GM13976 (cell line): ENCODE measurements around the gene SOBP.

ENCODE experiments used
- DNase-seq: peaks from one replicate; pipeline ENCODE4 v3.0.0; 2012; ENCODE audit warnings: low spot score
- CTCF ChIP-seq: IDR thresholded peaks from 2 replicates; pipeline ENCODE4 v1.5.1; 2012; ENCODE audit warnings: borderline replicate concordance, mild to moderate bottlenecking; ENCODE audit not compliant: insufficient read depth; ENCODE audit errors: extremely low read depth, missing control alignments, control extremely low read depth
- in situ Hi-C: fragments of 300-500 bp; cut with MboI; formaldehyde crosslinking; loops from one replicate; pipeline ENCODE4 v1.12.0; 2022; ENCODE audit warnings: low sequenced_read_pairs, mixed read lengths, inconsistent platforms; ENCODE audit not compliant: unreplicated experiment

Gene SOBP

GRCh38 chr6:107661291-107661690 is 171.4 kb downstream of the SOBP start:
- no peak for DNase-seq
- in situ Hi-C loops, result loop anchor here (25.0 kb wide), 1 partner anchor 349 kb away; no protein-coding TSS in a partner anchor
- TF ChIP-seq CTCF, result no peak

GRCh38 chr6:107662333-107662732 is 172.4 kb downstream of the SOBP start:
- no peak for DNase-seq
- in situ Hi-C loops, result loop anchor here (25.0 kb wide), 1 partner anchor 350 kb away; no protein-coding TSS in a partner anchor
- TF ChIP-seq CTCF, result no peak

- in situ Hi-C loops, result loop anchor here (25.0 kb wide), 1 partner anchor 351 kb away; no protein-coding TSS in a partner anchor
- no peak for TF ChIP-seq CTCF
- DNase-seq, result no peak
Measured at GRCh38 chr6:107663308-107663707, 173.4 kb downstream of the SOBP start.

- TF ChIP-seq CTCF, result no peak
- in situ Hi-C loops, result loop anchor here (25.0 kb wide), 1 partner anchor 353 kb away; no protein-coding TSS in a partner anchor
- no peak for DNase-seq
Measured at GRCh38 chr6:107665382-107665781, 175.5 kb downstream of the SOBP start.

GRCh38 chr6:107666084-107666980 is 176.4 kb downstream of the SOBP start:
- no peak for TF ChIP-seq CTCF
- no peak for DNase-seq
- in situ Hi-C loops, result loop anchor here (25.0 kb wide), 1 partner anchor 354 kb away; no protein-coding TSS in a partner anchor

GRCh38 chr6:107666981-107667601 is 177.2 kb downstream of the SOBP start:
- DNase-seq, result no peak
- no peak for TF ChIP-seq CTCF
- in situ Hi-C loops, result loop anchor here (25.0 kb wide), 1 partner anchor 355 kb away; no protein-coding TSS in a partner anchor
